H1 (cell line): ENCODE results near the gene SLC6A20. TPM values are rescaled to one million over a fixed set of nuclear protein-coding genes. Genes with fewer than 3 reads are reported as not detected.

Experiments used
- CTCF ChIA-PET: fragments of 300-600 bp; sonication (Branson Sonifier 250); formaldehyde crosslinking; loops from one replicate; lab custom pipeline; 2021; ENCODE audit not compliant: partially characterized antibody; lab: Charles Lee
- POLR2A ChIA-PET: fragments of 300-600 bp; sonication (Branson Sonifier 250); formaldehyde crosslinking; loops from one replicate; lab custom pipeline; 2021; ENCODE audit warnings: inconsistent platforms; ENCODE audit not compliant: partially characterized antibody; lab: Charles Lee
- DNase-seq, 2 experiments: peaks; one replicate each; pipeline versions ENCODE4 v3.0.0 to v3.0.0-alpha.2; 2010 to 2022; ENCODE audit warnings: low spot score in 2 of 2, low read depth in 1 of 2, mixed read lengths in 1 of 2
- FAIRE-seq: peaks from 2 replicates; lab custom pipeline; 2011; peaks lifted over from hg19 to GRCh38; lab: Jason Lieb, UNC
- H2AFZ ChIP-seq: 2 replicates; pipeline ENCODE4 v1.8.1; 2012; ENCODE audit warnings: low read length, inconsistent platforms
- H2AK5ac ChIP-seq: 2 replicates; pipeline ENCODE4 v1.6.1; 2013; ENCODE audit warnings: low read depth, low read length
- H2BK120ac ChIP-seq: replicated peaks from 2 replicates; pipeline ENCODE3; 2013; ENCODE audit warnings: low read depth, low read length, inconsistent platforms
- H2BK12ac ChIP-seq: 2 replicates; pipeline ENCODE4 v1.6.1; 2013; ENCODE audit warnings: low read depth, low read length
- H2BK15ac ChIP-seq: 2 replicates; pipeline ENCODE4 v1.6.1; 2013; ENCODE audit warnings: low read length
- H2BK20ac ChIP-seq: 2 replicates; pipeline ENCODE4 v1.6.1; 2013; ENCODE audit warnings: low read length
- H2BK5ac ChIP-seq: 2 replicates; pipeline ENCODE4 v1.6.1; 2013; ENCODE audit warnings: low read depth, low read length
- H3K14ac ChIP-seq: 2 replicates; pipeline ENCODE4 v1.6.1; 2013; ENCODE audit warnings: inconsistent platforms; ENCODE audit not compliant: insufficient read length
- H3K18ac ChIP-seq: 2 replicates; pipeline ENCODE4 v1.6.1; 2013; ENCODE audit warnings: low read length; ENCODE audit errors: extremely low read depth
- H3K23ac ChIP-seq: 2 replicates; pipeline ENCODE4 v1.6.1; 2013; ENCODE audit warnings: inconsistent platforms; ENCODE audit not compliant: insufficient read length
- H3K23me2 ChIP-seq: 2 replicates; pipeline ENCODE4 v1.6.1; 2013; ENCODE audit warnings: low read depth, low read length
- H3K27ac ChIP-seq: 2 replicates; pipeline ENCODE4 v1.6.1; 2011; ENCODE audit warnings: low read depth, low read length, inconsistent platforms
- H3K27me3 ChIP-seq, 4 experiments: replicated peaks in 1 of 4; 1 replicate in 1 of 4; 2 replicates in 3 of 4; pipeline versions ENCODE4 v1.6.1 to v1.8.1; 2011 to 2013; ENCODE audit warnings: low read length in 3 of 4, mild to moderate bottlenecking in 3 of 4, inconsistent platforms in 2 of 4, mixed read lengths in 2 of 4, moderate library complexity in 1 of 4; ENCODE audit not compliant: control insufficient read depth in 3 of 4, insufficient read depth in 3 of 4; ENCODE audit errors: extremely low read depth in 1 of 4
- H3K36me3 ChIP-seq, 4 experiments: 2 replicates each; pipeline versions ENCODE4 v1.6.1 to v1.8.1; 2011 to 2013; ENCODE audit warnings: mild to moderate bottlenecking in 4 of 4, low read length in 3 of 4, moderate library complexity in 2 of 4, control low read depth in 1 of 4, inconsistent platforms in 1 of 4; ENCODE audit not compliant: insufficient read depth in 4 of 4, control insufficient read depth in 2 of 4
- H3K4ac ChIP-seq: replicated peaks from 2 replicates; pipeline ENCODE3; 2013; ENCODE audit warnings: low read length, low read depth, mixed read lengths, inconsistent platforms; ENCODE audit not compliant: insufficient read length
- H3K4me1 ChIP-seq, 4 experiments: replicated peaks in 1 of 4; 1 replicate in 1 of 4; 2 replicates in 3 of 4; pipeline versions ENCODE4 v1.6.1 to v1.8.1; 2011 to 2013; ENCODE audit warnings: low read length in 3 of 4, inconsistent platforms in 2 of 4, mixed read lengths in 1 of 4; ENCODE audit not compliant: insufficient read depth in 4 of 4, control insufficient read depth in 3 of 4
- H3K4me2 ChIP-seq, 2 experiments: 2 replicates each; pipeline versions ENCODE4 v1.6.1 to v1.8.1; 2011 to 2013; ENCODE audit warnings: low read depth in 2 of 2, low read length in 2 of 2, control low read depth in 1 of 2, inconsistent platforms in 1 of 2, mild to moderate bottlenecking in 1 of 2; ENCODE audit not compliant: insufficient read depth in 1 of 2
- H3K4me3 ChIP-seq, 4 experiments: fragments of 200-600, 300-600 bp in 1 of 4; sonication (generic), shearing (Covaris generic), sonication (Bioruptor Twin) in 1 of 4; 2 replicates each; pipeline versions ENCODE4 v1.5.1 to v1.8.1; 2011 to 2016; ENCODE audit warnings: low read length in 4 of 4, low read depth in 3 of 4, control low read depth in 2 of 4, inconsistent platforms in 2 of 4, mild to moderate bottlenecking in 2 of 4, mixed read lengths in 1 of 4, moderate library complexity in 1 of 4; ENCODE audit not compliant: insufficient read depth in 2 of 4; ENCODE audit errors: extremely low read depth in 1 of 4
- H3K56ac ChIP-seq: replicated peaks from 2 replicates; pipeline ENCODE3; 2013; ENCODE audit warnings: low read depth, mild to moderate bottlenecking, mixed read lengths, low read length, inconsistent platforms; ENCODE audit not compliant: insufficient read length
- H3K79me1 ChIP-seq: 2 replicates; pipeline ENCODE4 v1.6.1; 2013; ENCODE audit warnings: low read depth, low read length, control low read depth
- H3K79me2 ChIP-seq, 2 experiments: 2 replicates each; pipeline versions ENCODE4 v1.6.1 to v1.8.1; 2012 to 2013; ENCODE audit warnings: low read length in 2 of 2, mild to moderate bottlenecking in 2 of 2, inconsistent platforms in 1 of 2; ENCODE audit not compliant: insufficient read depth in 2 of 2, control insufficient read depth in 1 of 2
- H3K9ac ChIP-seq, 4 experiments: replicated peaks in 1 of 4; 1 replicate in 1 of 4; 2 replicates in 3 of 4; pipeline versions ENCODE4 v1.6.1 to v1.8.1; 2011 to 2013; ENCODE audit warnings: low read depth in 3 of 4, low read length in 3 of 4, control low read depth in 2 of 4, mild to moderate bottlenecking in 2 of 4, moderate library complexity in 2 of 4, inconsistent platforms in 1 of 4; ENCODE audit errors: extremely low read depth in 1 of 4
- H3K9me3 ChIP-seq, 2 experiments: 2 replicates each; pipeline versions ENCODE4 v1.6.1 to v1.8.1; 2012 to 2013; ENCODE audit warnings: mild to moderate bottlenecking in 2 of 2, moderate library complexity in 2 of 2, control low read depth in 1 of 2, inconsistent platforms in 1 of 2, low read depth in 1 of 2, low read length in 1 of 2, mixed read lengths in 1 of 2; ENCODE audit not compliant: insufficient read depth in 2 of 2
- H4K20me1 ChIP-seq, 2 experiments: replicated peaks in 1 of 2; 2 replicates each; pipeline versions ENCODE3 to v1.8.1; 2011 to 2013; ENCODE audit warnings: inconsistent platforms in 2 of 2, low read length in 2 of 2, mild to moderate bottlenecking in 1 of 2; ENCODE audit not compliant: insufficient read depth in 2 of 2, control insufficient read depth in 1 of 2
- H4K5ac ChIP-seq: 2 replicates; pipeline ENCODE4 v1.6.1; 2013; ENCODE audit warnings: low read length, low read depth, mixed read lengths, inconsistent platforms; ENCODE audit not compliant: insufficient read length
- H4K8ac ChIP-seq: 2 replicates; pipeline ENCODE4 v1.8.0; 2013; ENCODE audit warnings: mild to moderate bottlenecking, moderate library complexity, low read length, inconsistent platforms; ENCODE audit not compliant: insufficient read depth; ENCODE audit errors: extremely low read depth
- H4K91ac ChIP-seq: replicated peaks from 2 replicates; pipeline ENCODE3; 2013; ENCODE audit warnings: low read length, mixed read lengths, inconsistent platforms; ENCODE audit not compliant: insufficient read length
- BACH1 ChIP-seq: IDR thresholded peaks from 2 replicates; pipeline ENCODE4 v1.6.1; 2012; ENCODE audit warnings: low read length, improper control_type of control experiment
- CHD1 ChIP-seq: IDR thresholded peaks from 2 replicates; pipeline ENCODE4 v1.6.1; 2012; ENCODE audit warnings: low read depth, low read length, improper control_type of control experiment
- EZH2 ChIP-seq: fragments of 200-600 bp; sonication (generic); IDR thresholded peaks from 2 replicates; pipeline ENCODE4 v1.7.1; 2012; ENCODE audit warnings: low read depth, mild to moderate bottlenecking, moderate library complexity, low read length, inconsistent platforms; ENCODE audit not compliant: severe bottlenecking
- GTF2F1 ChIP-seq: IDR thresholded peaks from 2 replicates; pipeline ENCODE4 v1.6.1; 2012; ENCODE audit warnings: low read depth, low read length, improper control_type of control experiment, borderline replicate concordance
- KDM1A ChIP-seq: fragments of 200-600, 300-600 bp; sonication (generic); IDR thresholded peaks from 2 replicates; pipeline ENCODE4 v1.7.1; 2016; ENCODE audit warnings: mild to moderate bottlenecking, low read length, borderline replicate concordance
- RNF2 ChIP-seq: fragments of 200-900, 300-1000 bp; sonication (generic); IDR thresholded peaks from 2 replicates; pipeline ENCODE4 v1.7.1; 2016; ENCODE audit warnings: borderline replicate concordance, low read depth, mild to moderate bottlenecking, antibody characterized with exemption, low read length; ENCODE audit not compliant: poor library complexity, severe bottlenecking; ENCODE audit errors: missing control alignments
- SIRT6 ChIP-seq: IDR thresholded peaks from one replicate; pipeline ENCODE4 v1.7.1; 2012; ENCODE audit warnings: low read length, inconsistent platforms
- TCF12 ChIP-seq: IDR thresholded peaks from 2 replicates; pipeline ENCODE4 v1.6.1; 2011; ENCODE audit warnings: low read depth, mild to moderate bottlenecking, low read length
- WGBS, 2 experiments: shearing (Covaris generic) in 1 of 2; methylation state at CpG; one replicate each; pipeline versions ENCODE4 v1.1.6 to v1.1.7; 2013 to 2015; ENCODE audit warnings: low lambda C conversion rate in 2 of 2, mixed read lengths in 2 of 2, inconsistent platforms in 1 of 2, low coverage in 1 of 2, missing lambda C conversion rate in 1 of 2; ENCODE audit not compliant: insufficient replicate concordance in 2 of 2, insufficient coverage in 1 of 2, insufficient read length in 1 of 2; ENCODE audit errors: extremely low coverage in 1 of 2, missing lambda C conversion rate in 1 of 2; 5-methylcytosine and 5-hydroxymethylcytosine counted together
- polyA plus RNA-seq, 7 experiments: library from polyadenylated mRNA; depleted of rRNA in 3 of 7; stranded (reverse) in 5 of 7; unstranded in 2 of 7; fragments of >200 nt in 5 of 7; fragments of 200-250 nt in 2 of 7; gene quantifications; 1 replicate in 5 of 7; 2 replicates in 1 of 7; 4 replicates in 1 of 7; pipeline versions ENCODE4 v1.2.1 to v1.2.3, GENCODE V29; 2011 to 2013; ENCODE audit warnings: missing spikeins in 2 of 7, mixed read lengths in 2 of 7
- total RNA-seq: library from RNA; stranded (reverse); fragmentation: NEBNext Ultra II Directional; extraction: Animal tissue kit (Norgen Biotek cat#: 25700); gene quantifications from 2 replicates; pipeline ENCODE4 v1.2.1, GENCODE V29; 2021

The SLC6A20 gene
- total and polyA plus RNA-seq, 2 of the 8 experiments (the other 6 are each of a cell fraction or from before 2014, with no cell fraction given): 0.05 TPM; not detected in 1

- no peak for FAIRE-seq
Observed at GRCh38 chr3:45739991-45740390, 56.3 kb downstream of the SLC6A20 start.

More at GRCh38 chr3:45739991-45740390, 56.3 kb downstream of the SLC6A20 start:
- Histone ChIP-seq H4K8ac (no peak overlapping the region), H2AFZ (no peak overlapping the region), H3K9me3 (no peaks in the 10 kb centered on the region), H3K4me1 (peaks cover 10 to 22% (median 16%) of the 10 kb centered on the region in 4 experiments), H4K5ac (no peak overlapping the region), H2BK20ac (no peak overlapping the region), H2AK5ac (no peak overlapping the region), H3K4ac (no peak overlapping the region), H2BK5ac (no peak overlapping the region), H2BK12ac (no peak overlapping the region), H3K27me3 (no peaks in the 10 kb centered on the region), H3K9ac (no peak overlapping the region), H3K23ac (no peak overlapping the region), H3K18ac (no peak overlapping the region), H2BK120ac (no peak overlapping the region), H3K14ac (no peak overlapping the region), H3K27ac (no peak overlapping the region), H4K91ac (no peak overlapping the region), H3K23me2 (no peaks in the 10 kb centered on the region), H2BK15ac (no peak overlapping the region), H3K4me3 (peak overlapping the region in 1 of 4 experiments; percentile 19; a peak in 1 of 8 replicates), H3K36me3 (peaks cover 10 to 88% (median 30%) of the 10 kb centered on the region in 4 experiments), H4K20me1 (peaks cover 2 to 6% of the 10 kb centered on the region in 2 experiments), H3K79me1 (no peaks in the 10 kb centered on the region; the same call in 1 of the 2 replicates), H3K4me2 (peak overlapping the region; percentile 33 to 35; a peak in 3 of 4 replicates), H3K79me2 (0 out of 4 replicates have a peak, but pooled peaks cover 0 to 2% of the 10 kb centered on the region in 2 experiments), H3K56ac (no peak overlapping the region)
- TF ChIP-seq KDM1A (no peak), SIRT6 (no peak), TCF12 (no peak), GTF2F1 (no peak), CHD1 (no peak), EZH2 (no peak), RNF2 (no peak), BACH1 (no peak)
- DNase-seq: no peak
- ChIA-PET POLR2A (no interaction called here), CTCF (no interaction called here)
- WGBS, 2 experiments: 55% methylated on average over 2 of the region's 2 CpGs; no CpG with 5 or more reads in 1 of the 2 experiments
